GM18870 (cell line): Measurements from ENCODE around the gene DCDC2.
"Not testable (repeated sequence)": the region's sequence is repeated elsewhere in the genome, so short reads cannot be mapped to it uniquely, and the experiment has no call there.

Experiments used
- ATAC-seq: cut with Tn5 transposase; IDR thresholded peaks from one replicate; pipeline ENCODE4 v1.9.1; 2021; ENCODE audit warnings: moderate library complexity; ENCODE audit not compliant: unreplicated experiment

DCDC2 gene

DNA sequence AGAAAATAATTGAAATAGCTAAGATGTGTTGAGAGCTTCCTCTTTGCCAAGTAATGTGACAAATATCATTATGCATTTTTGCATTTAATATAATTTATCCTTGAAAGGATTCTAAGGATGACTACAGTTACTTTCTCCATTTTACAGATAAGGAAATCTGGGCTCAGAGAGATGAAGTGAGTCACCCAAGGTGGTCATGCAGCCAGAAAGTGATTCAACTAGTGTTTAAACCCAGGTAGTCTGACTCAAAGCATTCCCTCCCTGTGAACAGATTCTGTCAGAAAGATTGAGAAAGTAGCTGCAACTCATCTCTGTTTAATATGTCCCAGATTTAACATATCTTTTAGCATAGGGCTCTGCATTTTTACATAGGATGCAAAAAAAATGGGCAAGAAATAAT lies 203.7 kb downstream of the DCDC2 start:
- no peak for ATAC-seq

DNA sequence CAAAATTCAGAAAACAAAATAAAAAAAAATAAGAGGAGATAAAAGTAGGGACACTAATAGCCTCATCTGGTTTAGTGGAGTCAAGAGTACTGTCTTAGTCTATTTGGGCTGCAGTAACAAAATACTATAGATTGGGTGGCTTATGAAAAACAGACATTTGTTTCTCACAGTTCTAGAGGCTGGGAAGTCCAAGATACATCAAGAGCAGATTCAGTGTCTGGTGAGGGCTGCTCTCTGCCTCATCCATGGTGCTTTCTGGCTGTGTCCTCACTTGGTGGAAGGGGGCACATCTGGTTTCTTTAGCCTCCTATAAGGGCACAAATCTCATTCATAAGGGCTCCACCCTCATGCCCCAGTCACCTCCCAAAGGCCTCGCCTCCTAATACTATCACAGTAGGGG lies 205.8 kb downstream of the DCDC2 start:
- ATAC-seq: no peak

DNA sequence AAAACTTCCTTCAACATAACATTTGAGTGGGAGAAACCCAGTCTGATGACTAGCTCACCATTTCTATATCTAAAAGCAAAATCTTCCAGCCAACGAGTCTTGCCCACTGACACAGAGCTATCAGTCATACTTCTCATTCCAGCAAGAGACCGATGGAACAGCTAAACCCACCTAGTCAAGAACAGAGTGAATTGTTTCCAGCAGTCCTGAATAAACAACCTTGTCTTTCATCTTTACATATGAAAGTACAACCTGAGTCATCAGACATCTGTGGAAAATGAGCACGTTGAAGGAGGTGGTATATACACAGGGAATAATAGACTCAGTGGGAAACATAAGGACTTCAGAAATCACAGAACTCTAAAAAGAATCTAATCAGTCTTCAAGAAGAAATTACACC lies 208.0 kb downstream of the DCDC2 start:
- ATAC-seq: no peak

DNA sequence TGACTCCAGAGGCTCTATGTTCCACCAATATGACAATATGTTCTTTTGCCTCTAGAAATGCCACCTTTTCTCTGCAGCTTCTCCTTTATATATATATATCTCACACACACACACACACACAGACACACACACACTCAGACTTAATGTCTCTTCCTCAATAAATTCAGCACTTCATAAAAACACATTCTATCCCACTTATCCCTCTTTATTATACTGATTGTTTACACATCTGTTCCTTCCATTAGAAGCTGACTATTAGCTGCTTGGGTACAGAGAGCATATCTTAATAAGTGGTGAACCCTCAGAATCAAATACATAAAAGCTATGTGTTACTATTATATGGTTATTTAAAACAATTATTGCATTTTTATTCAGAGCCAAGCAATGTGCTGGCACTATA lies 208.6 kb downstream of the DCDC2 start:
- no peak for ATAC-seq

DNA sequence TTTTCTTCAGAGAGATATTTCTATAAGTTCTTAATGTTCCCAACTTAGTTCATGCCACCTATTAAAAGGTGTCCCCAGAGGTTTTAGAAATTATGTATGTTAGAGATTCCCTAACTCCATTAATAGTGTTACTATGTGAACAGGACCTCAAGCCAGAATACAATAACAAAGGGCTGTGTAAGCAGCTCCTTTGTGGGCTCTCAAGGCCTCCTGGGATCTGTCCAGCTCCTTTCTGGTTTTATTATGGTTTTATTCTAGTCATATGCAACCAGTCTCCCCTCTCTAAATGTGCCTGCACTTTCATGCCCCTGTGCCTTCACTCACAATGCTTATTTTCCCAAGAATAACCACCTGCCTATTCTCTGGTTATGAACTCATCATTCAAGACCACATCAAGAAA lies 209.2 kb downstream of the DCDC2 start:
- no peak for ATAC-seq

DNA sequence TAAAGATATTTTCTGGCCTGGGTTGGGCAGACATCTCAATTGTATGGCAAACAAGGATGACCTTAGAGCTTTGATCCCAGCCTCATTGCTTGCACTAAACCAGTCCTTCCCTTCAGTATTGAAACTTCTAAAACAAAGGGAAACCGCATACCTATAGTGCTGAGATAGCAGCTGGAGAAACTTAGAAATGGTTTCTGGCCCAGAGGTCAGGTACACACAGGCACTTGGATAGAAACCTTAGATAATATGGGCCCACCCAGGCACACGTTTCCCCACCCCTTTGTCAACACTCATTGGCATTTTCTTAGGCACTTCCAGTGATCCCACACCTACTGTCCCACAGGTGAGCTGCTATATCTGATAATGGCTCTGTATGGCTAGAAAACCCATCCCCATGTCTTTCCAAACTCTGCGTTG lies 209.7 kb downstream of the DCDC2 start:
- ATAC-seq: no peak

DNA sequence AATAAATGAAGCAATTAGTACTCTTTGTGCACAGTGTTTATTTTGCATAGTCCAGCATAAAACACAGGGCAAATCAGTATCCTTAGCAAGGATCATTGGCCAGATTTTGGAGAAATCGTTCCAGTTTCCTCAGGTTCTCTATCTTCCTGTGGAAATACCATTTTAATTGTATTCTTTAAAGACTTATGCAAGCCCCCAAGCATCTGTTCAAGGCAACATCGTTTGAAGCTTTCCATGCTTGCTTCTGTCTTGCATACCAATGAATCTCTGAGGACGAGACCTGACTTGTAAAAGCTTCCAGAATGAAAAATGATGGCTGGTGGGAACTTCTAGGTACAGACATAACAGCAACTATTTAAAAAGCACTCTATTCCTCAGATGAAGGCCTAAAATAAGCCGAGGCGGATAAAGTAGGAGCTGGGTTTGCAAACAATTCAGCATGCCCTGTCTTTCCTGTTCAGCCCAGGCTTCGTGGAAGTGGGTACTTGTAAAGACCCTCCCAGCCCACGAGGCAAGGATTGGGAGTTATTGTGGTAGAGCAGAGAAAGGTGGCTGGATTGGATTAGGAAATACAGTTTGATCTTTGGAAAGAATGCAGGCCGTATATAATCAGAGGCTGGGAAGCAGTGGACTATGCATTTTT lies 210.2 kb downstream of the DCDC2 start:
- no peak for ATAC-seq

DNA sequence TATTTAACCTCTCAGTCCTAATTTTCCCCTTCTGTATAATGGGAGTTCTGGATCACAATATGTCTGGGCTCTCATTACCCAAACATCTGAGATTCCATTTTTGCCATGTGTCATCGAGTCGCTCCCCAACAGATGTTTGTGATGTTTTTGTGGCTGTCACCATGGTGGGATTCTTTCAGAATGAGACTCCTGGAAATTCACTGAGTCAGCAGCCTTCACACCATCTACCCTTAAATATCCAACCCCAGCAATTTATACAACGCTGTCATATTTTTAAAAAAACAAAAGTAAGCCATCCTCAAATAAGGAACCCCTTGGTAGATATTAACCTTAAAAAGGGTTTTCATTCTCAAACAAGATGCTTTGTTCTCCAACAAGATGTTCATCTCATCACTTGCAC lies 211.0 kb downstream of the DCDC2 start:
- no peak for ATAC-seq

DNA sequence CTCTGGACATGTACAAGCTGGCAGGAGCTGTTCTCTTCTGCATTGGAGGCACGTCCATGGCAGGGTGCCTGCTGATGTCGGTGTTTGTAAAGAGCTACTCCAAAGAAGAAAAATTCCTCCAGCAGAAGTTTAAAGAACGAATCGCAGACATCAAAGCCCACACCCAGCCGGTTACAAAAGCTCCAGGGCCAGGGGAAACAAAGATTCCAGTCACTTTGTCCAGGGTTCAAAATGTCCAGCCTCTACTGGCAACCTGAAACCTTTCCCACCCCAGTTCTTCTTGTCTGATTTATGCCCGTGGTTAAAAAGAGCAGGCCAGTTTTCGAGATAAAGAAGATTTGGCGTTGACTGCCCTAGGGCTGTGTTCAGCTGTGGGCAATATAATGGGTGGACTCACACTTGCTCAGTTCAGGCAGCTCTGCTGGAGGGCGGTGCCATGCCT lies 212.1 kb downstream of the DCDC2 start:
- ATAC-seq: no peak

DNA sequence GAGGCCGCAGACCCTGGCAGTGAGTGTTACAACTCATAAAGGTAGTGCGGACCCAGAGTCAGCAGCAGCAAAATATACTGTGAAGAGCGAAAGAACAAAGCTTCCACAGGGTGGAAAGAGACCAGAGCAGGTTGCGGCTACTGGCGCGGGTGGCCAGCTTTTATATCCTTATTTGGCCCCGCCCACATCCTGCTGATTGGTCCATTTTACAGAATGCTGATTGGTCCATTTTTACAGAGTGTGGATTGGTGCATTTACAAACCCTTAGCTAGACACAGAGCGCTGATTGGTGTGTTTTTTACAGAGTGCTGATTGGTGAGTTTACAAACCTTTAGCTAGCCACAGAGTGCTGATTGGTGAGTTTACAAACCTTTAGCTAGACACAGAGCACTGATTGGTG lies 215.1 kb downstream of the DCDC2 start:
- ATAC-seq: not testable (repeated sequence)

DNA sequence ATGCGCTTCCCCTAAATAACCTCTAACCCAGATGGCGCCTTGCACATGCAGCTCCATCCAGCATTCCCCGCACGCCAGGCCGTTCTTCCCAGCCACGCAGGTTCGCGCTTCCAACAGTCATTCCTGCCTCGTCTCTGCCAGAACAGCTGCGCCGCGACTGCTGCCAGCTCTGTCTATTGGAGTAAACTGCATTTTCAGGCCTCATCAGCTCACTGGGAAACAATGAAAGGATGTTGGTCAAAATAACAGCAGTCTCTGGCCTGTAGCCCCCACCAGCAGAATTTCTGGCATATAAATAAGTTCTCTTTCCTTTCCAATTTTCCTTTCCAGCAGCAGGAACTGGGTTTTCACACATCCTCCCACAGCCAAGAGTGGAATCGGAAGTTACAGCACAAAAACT lies 217.3 kb downstream of the DCDC2 start:
- no peak for ATAC-seq

- no peak for ATAC-seq
Observed at GRCh38 chr6:24139639-24140038, 218.2 kb downstream of the DCDC2 start.

- ATAC-seq: no peak
Observed at GRCh38 chr6:24139080-24139479, 218.8 kb downstream of the DCDC2 start.

GRCh38 chr6:24131751-24132150 lies 226.1 kb downstream of the DCDC2 start:
- no peak for ATAC-seq

DNA sequence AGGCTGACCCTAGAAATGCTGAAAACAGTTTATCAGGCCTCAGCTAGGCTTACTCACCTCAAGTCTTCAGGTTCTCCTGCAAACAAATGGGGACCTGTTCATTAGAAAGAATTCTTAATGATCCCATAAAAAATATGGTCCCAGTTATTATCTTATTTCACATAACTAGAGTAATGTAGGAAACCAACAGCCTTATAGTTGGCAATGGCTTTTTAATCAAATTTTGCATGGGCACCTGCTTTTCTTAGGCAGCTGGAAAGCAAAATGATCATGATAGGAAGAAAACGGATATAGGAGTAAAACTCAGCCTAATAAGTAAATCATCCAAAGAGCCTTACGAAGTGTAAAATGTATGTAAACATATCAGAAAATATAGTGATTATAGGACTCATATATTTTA lies 230.5 kb downstream of the DCDC2 start:
- ATAC-seq: no peak

DNA sequence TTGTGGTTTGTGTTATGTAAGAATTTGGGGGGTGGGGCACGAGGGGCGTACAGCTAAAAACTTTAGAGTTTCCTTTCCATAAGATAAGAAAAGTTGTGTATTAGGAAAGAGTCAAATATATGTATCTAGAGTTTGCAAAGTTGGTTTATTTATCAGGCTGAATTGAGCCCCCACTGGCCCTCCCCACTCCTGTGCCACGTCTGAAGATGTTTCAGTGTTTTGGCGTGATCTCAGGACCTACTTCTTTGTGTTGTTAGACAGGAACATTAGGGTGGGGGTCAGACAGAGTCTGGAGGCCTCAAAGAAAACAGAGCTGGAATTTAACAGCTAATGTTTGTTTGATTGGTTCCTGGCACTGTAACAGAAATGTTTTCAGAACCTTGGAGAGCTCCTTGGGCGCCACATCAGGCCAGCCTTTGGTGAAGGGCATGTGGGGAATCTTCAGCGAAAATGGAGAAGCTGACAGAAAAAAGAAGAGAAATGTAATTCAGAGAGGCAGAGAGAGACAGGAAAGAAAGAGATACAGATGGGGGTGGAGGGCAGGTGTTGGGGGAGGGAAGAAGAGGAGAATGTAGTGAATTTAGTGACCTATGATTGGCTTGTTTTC lies 231.2 kb downstream of the DCDC2 start:
- ATAC-seq: peak; percentile 69

DNA sequence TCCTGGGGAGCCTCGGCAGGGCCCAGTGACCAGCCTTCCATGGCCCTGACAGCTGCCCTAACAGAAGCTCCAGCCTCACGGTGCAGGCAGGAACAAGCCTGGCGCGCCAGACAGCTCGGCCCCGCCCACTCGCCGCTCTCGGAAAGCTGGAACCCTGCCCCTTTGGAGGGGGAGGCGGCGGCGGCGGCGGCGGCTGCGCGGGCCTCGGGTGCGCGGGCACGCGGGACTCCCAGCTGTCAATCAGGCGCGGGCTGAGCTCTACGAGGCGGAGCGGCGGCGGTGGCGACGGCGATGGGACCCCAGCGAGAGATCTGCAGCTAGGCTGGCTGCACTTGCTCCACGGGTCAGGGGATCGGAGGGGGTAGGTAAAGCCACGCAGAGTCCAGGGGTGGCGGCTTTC lies 231.9 kb downstream of the DCDC2 start, which contains the start of gene NRSN1:
Gene NRSN1, plus strand, starts transcription at position 236 of the 400 bp plus-strand sequence. CDS start 8,113 bp downstream, outside the sequence.
- no peak for ATAC-seq

DNA sequence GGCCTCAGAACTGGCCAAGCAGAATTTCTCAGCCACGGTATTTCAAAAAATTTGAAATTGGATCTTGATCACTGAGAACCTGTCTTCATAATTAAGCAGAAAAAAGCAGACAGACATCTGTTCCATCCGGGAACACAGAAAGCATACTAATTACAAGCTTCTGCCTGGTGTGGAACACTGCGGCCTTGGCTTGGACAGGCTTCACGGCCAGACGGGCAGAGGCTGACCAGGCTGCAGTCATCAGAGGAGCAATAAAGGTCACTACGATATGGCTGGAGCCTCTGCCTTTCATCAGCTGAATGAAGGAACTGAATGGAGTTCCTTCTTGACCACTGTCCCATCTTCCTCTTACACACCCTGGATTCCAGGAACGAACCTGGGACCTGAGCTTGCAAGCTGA lies 235.7 kb downstream of the DCDC2 start:
- no peak for ATAC-seq
